Neuronal stem cell (in vitro differentiated cells): ENCODE data around the gene PRDM2.

Source experiments
- DNase-seq: peaks from one replicate; pipeline ENCODE4 v3.0.0-alpha.2; 2013; ENCODE audit warnings: low spot score
- H2AFZ ChIP-seq: one replicate; pipeline ENCODE4 v1.6.1; 2013; ENCODE audit warnings: mild to moderate bottlenecking, low read length, inconsistent platforms
- H2AK5ac ChIP-seq: 2 replicates; pipeline ENCODE4 v1.6.1; 2013; ENCODE audit warnings: low read depth, mild to moderate bottlenecking, inconsistent platforms, low read length, moderate library complexity, mixed read lengths
- H2BK120ac ChIP-seq: 2 replicates; pipeline ENCODE4 v1.6.1; 2013; ENCODE audit warnings: low read depth, mild to moderate bottlenecking, inconsistent platforms, low read length, moderate library complexity, mixed read lengths
- H2BK12ac ChIP-seq: one replicate; pipeline ENCODE4 v1.6.1; 2013; ENCODE audit warnings: low read length, inconsistent platforms
- H2BK15ac ChIP-seq: 2 replicates; pipeline ENCODE4 v1.6.1; 2013; ENCODE audit warnings: mild to moderate bottlenecking, low read length, inconsistent platforms, mixed read lengths
- H2BK5ac ChIP-seq: one replicate; pipeline ENCODE4 v1.6.1; 2013; ENCODE audit warnings: inconsistent platforms, mild to moderate bottlenecking, low read length, moderate library complexity
- H3K14ac ChIP-seq: one replicate; pipeline ENCODE4 v1.6.1; 2013; ENCODE audit warnings: low read length, inconsistent platforms
- H3K18ac ChIP-seq: 2 replicates; pipeline ENCODE4 v1.6.1; 2013; ENCODE audit warnings: low read length, inconsistent platforms
- H3K23ac ChIP-seq: 2 replicates; pipeline ENCODE4 v1.6.1; 2013; ENCODE audit warnings: low read depth, mild to moderate bottlenecking, mixed read lengths, low read length, inconsistent platforms; ENCODE audit not compliant: poor library complexity
- H3K27ac ChIP-seq: replicated peaks from 3 replicates; pipeline ENCODE4 v1.5.1; 2013; ENCODE audit warnings: low read length, inconsistent platforms
- H3K27me3 ChIP-seq, 3 experiments: 2 replicates each; pipeline ENCODE4 v1.6.1; 2013; ENCODE audit warnings: low read length in 3 of 3, mild to moderate bottlenecking in 2 of 3, inconsistent platforms in 1 of 3, low read depth in 1 of 3, mixed read lengths in 1 of 3, moderate library complexity in 1 of 3; ENCODE audit not compliant: control insufficient read depth in 3 of 3, insufficient read depth in 3 of 3
- H3K36me3 ChIP-seq, 2 donors: replicated peaks in 1 of 2; 2 replicates each; pipeline ENCODE4 v1.6.1; 2013; ENCODE audit warnings: low read length in 2 of 2; ENCODE audit not compliant: control insufficient read depth in 2 of 2, insufficient read depth in 2 of 2
- H3K4ac ChIP-seq: 2 replicates; pipeline ENCODE4 v1.6.1; 2013; ENCODE audit warnings: inconsistent platforms, mild to moderate bottlenecking, low read length, moderate library complexity
- H3K4me1 ChIP-seq, 2 donors: 1 replicate in 1 of 2; 2 replicates in 1 of 2; pipeline ENCODE4 v1.6.1; 2013; ENCODE audit warnings: low read length in 2 of 2, low read depth in 1 of 2; ENCODE audit not compliant: control insufficient read depth in 2 of 2, insufficient read depth in 1 of 2
- H3K4me2 ChIP-seq: one replicate; pipeline ENCODE4 v1.6.1; 2013; ENCODE audit warnings: mild to moderate bottlenecking, low read length, inconsistent platforms; ENCODE audit not compliant: insufficient read depth, poor library complexity, severe bottlenecking
- H3K4me3 ChIP-seq, 2 donors: 2 replicates each; pipeline ENCODE4 v1.5.1; 2013; ENCODE audit warnings: low read length in 2 of 2, mild to moderate bottlenecking in 2 of 2, inconsistent platforms in 1 of 2, moderate library complexity in 1 of 2
- H3K79me1 ChIP-seq: one replicate; pipeline ENCODE4 v1.6.1; 2013; ENCODE audit warnings: low read depth, mild to moderate bottlenecking, inconsistent platforms, low read length, moderate library complexity
- H3K9ac ChIP-seq: one replicate; pipeline ENCODE4 v1.6.1; 2013; ENCODE audit warnings: mild to moderate bottlenecking, low read depth, low read length, inconsistent platforms; ENCODE audit not compliant: poor library complexity
- H3K9me3 ChIP-seq, 2 donors: replicated peaks in 1 of 2; 2 replicates each; pipeline versions ENCODE3 to v1.6.1; 2013; ENCODE audit warnings: low read length in 2 of 2, mild to moderate bottlenecking in 2 of 2, inconsistent platforms in 1 of 2, low read depth in 1 of 2, mixed read lengths in 1 of 2, moderate library complexity in 1 of 2; ENCODE audit not compliant: control insufficient read depth in 2 of 2, insufficient read depth in 1 of 2
- H4K8ac ChIP-seq: one replicate; pipeline ENCODE4 v1.6.1; 2013; ENCODE audit warnings: low read depth, mild to moderate bottlenecking, inconsistent platforms, low read length, moderate library complexity
- H4K91ac ChIP-seq: one replicate; pipeline ENCODE4 v1.6.1; 2013; ENCODE audit warnings: low read length, low read depth, mild to moderate bottlenecking, inconsistent platforms; ENCODE audit not compliant: poor library complexity
- WGBS, 2 donors: extraction: QIAGEN DNeasy Blood & Tissue Kit; methylation state at CpG; one replicate each; pipeline ENCODE4 v1.1.7; 2013; ENCODE audit warnings: missing lambda C conversion rate in 2 of 2, mixed read lengths in 1 of 2; ENCODE audit not compliant: insufficient read length in 2 of 2, insufficient replicate concordance in 1 of 2; ENCODE audit errors: extremely low coverage in 2 of 2; 5-methylcytosine and 5-hydroxymethylcytosine counted together

Gene PRDM2

DNA sequence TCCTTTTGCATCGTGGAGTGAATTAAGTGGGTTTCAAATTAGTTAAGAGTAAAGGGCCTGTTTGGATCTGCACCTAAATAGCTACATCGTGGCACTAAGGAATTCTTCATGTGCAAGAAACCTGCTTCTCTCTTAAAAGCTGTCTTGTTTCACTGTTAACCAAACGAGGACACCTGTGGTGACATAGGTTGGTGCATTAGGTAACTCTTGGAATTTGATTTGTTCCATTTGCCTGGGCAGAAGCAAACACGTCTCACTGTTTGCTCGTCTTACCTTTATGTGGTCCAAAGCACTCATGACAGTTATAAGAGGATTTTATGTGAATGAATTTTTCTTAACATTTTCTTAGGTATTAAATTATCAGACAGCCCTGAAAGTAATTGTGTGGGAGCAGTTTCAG is 60.9 kb downstream of the PRDM2 start:
- WGBS, 2 donors: no CpG with 5 or more reads among the region's 5 CpGs
- H4K91ac ChIP-seq: no peak overlapping the region
- H3K4me2 ChIP-seq: no peak overlapping the region

DNA sequence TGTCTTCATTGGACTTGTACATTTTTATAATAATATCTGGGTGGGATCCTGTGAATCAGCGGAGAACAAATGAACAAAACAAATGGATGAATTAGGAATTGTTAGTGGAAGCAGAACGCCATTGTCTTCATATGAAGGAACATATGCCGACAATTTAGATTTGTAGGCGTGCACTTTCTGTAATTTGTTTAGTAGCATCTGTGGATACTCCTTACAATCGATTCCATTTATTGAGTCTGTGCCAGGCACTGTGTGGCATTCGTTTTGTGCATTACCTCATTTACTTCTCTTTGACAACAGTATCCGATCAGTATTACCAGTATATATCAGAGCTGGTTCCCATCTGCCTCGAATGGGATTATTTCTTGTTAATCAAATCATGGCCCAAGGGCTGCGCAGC is 61.9 kb downstream of the PRDM2 start:
- Histone ChIP-seq H4K91ac (no peak overlapping the region), H3K9ac (no peak overlapping the region), H2BK12ac (no peak overlapping the region), H3K79me1 (no peaks in the 10 kb centered on the region), H3K9me3 (no peaks in the 10 kb centered on the region), H3K4ac (no peak overlapping the region), H3K23ac (no peak overlapping the region), H2AFZ (no peak overlapping the region), H2BK5ac (no peak overlapping the region), H3K36me3 (peaks cover 0 to 12% of the 10 kb centered on the region in 2 donors), H2AK5ac (no peak overlapping the region), H3K4me2 (no peak overlapping the region), H2BK15ac (no peak overlapping the region), H3K4me1 (peaks cover 15 to 19% of the 10 kb centered on the region in 2 donors), H3K4me3 (no peak overlapping the region), H3K27me3 (no peaks in the 10 kb centered on the region), H3K27ac (no peak overlapping the region), H3K18ac (no peak overlapping the region), H3K14ac (no peak overlapping the region), H2BK120ac (no peak overlapping the region), H4K8ac (no peak overlapping the region)
- no CpG with 5 or more reads among the region's 9 CpGs for WGBS, 2 donors
- no peak for DNase-seq

More for the DNA sequence above, 60.9 kb downstream of the PRDM2 start:
- no peak overlapping the region for H2AFZ ChIP-seq
- H3K18ac ChIP-seq: no peak overlapping the region
- H3K9ac ChIP-seq: no peak overlapping the region
- no peak overlapping the region for H2AK5ac ChIP-seq
- H3K9me3 ChIP-seq: no peaks in the 10 kb centered on the region
- no peak for DNase-seq
- H3K14ac ChIP-seq: no peak overlapping the region
- peaks cover 15 to 19% of the 10 kb centered on the region in 2 donors for H3K4me1 ChIP-seq
- no peak overlapping the region for H3K4ac ChIP-seq
- H3K4me3 ChIP-seq: no peak overlapping the region
- no peaks in the 10 kb centered on the region for H3K27me3 ChIP-seq
- no peak overlapping the region for H3K27ac ChIP-seq
- no peak overlapping the region for H3K23ac ChIP-seq
- H2BK12ac ChIP-seq: no peak overlapping the region
- H2BK15ac ChIP-seq: no peak overlapping the region
- peaks cover 0 to 7% of the 10 kb centered on the region in 2 donors for H3K36me3 ChIP-seq
- H2BK5ac ChIP-seq: no peak overlapping the region
- H2BK120ac ChIP-seq: no peak overlapping the region
- H4K8ac ChIP-seq: no peak overlapping the region
- no peaks in the 10 kb centered on the region for H3K79me1 ChIP-seq

GRCh38 chr1:13762642-13763041 is 62.7 kb downstream of the PRDM2 start:
- DNase-seq: no peak
- Histone ChIP-seq H3K4me2 (no peak overlapping the region), H3K14ac (no peak overlapping the region), H4K91ac (no peak overlapping the region), H3K79me1 (peaks cover 2% of the 10 kb centered on the region), H3K4me1 (peaks cover 15 to 19% of the 10 kb centered on the region in 2 donors), H4K8ac (no peak overlapping the region), H3K4ac (no peak overlapping the region), H3K36me3 (peaks cover 0 to 18% of the 10 kb centered on the region in 2 donors), H3K27ac (peak overlapping the region; percentile 38), H2AFZ (no peak overlapping the region), H3K23ac (no peak overlapping the region), H3K9me3 (no peaks in the 10 kb centered on the region), H2BK15ac (no peak overlapping the region), H2BK5ac (no peak overlapping the region), H3K18ac (peak overlapping the region; percentile 82), H2BK12ac (peak overlapping the region; percentile 88), H2AK5ac (no peak overlapping the region), H3K4me3 (no peak overlapping the region), H3K27me3 (no peaks in the 10 kb centered on the region), H3K9ac (no peak overlapping the region), H2BK120ac (no peak overlapping the region)
- no CpG with 5 or more reads among the region's 8 CpGs for WGBS, 2 donors

DNA sequence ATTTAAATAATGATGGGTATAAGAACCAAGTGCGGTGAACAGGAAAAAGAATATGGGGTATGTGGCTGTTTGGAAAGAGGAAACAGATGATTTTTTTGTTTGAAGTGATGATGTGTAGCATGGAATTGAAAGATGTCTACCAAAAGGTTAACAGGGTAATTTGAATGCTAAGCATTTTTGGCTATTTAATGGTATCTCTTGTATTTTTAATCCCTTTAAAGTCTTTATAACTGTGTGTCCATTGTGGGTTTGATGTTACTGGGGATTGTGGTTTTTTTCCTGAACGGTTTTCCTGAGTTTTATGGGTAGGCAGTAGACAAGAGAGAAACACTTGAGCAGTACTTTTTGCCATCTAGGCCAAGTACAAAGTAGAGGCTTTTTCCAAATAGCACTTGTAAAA is 63.2 kb downstream of the PRDM2 start:
- no peak overlapping the region for H3K18ac ChIP-seq
- no peak overlapping the region for H3K4ac ChIP-seq
- no peak overlapping the region for H2AK5ac ChIP-seq
- no peak overlapping the region for H3K4me2 ChIP-seq
- no peak overlapping the region for H2BK5ac ChIP-seq
- WGBS, 2 donors: 100% methylated on average over 1 of the region's 2 CpGs; no CpG with 5 or more reads in 1 of the 2 donors
- no peak overlapping the region for H2BK120ac ChIP-seq
- no peak overlapping the region for H3K27ac ChIP-seq
- no peak for DNase-seq
- H3K36me3 ChIP-seq: peaks cover 0 to 16% of the 10 kb centered on the region in 2 donors
- no peak overlapping the region for H2BK15ac ChIP-seq
- H4K8ac ChIP-seq: no peak overlapping the region
- no peak overlapping the region for H3K9ac ChIP-seq
- peaks cover 15 to 19% of the 10 kb centered on the region in 2 donors for H3K4me1 ChIP-seq
- H3K27me3 ChIP-seq: no peaks in the 10 kb centered on the region
- H3K79me1 ChIP-seq: peaks cover 3% of the 10 kb centered on the region
- no peak overlapping the region for H2BK12ac ChIP-seq
- H3K23ac ChIP-seq: no peak overlapping the region
- H3K4me3 ChIP-seq: no peak overlapping the region
- no peak overlapping the region for H3K14ac ChIP-seq
- no peaks in the 10 kb centered on the region for H3K9me3 ChIP-seq
- no peak overlapping the region for H2AFZ ChIP-seq
- no peak overlapping the region for H4K91ac ChIP-seq
